Right atrium auricular region (tissue), 2 donors: ENCODE measurements around the gene NUDT8. TPM values are rescaled to one million over a fixed set of nuclear protein-coding genes. Genes with fewer than 3 reads are reported as not detected.
"Not testable (repeated sequence)": the region's sequence is repeated elsewhere in the genome, so short reads cannot be mapped to it uniquely, and the experiment has no call there.

Experiments
- DNase-seq: peaks from one replicate; pipeline ENCODE4 v3.0.0-alpha.2; 2019; ENCODE audit warnings: low spot score
- H3K27ac ChIP-seq, 2 donors: fragments of 200-600 bp; sonication (generic); 1 replicate in 1 of 2; 2 replicates in 1 of 2; pipeline ENCODE4 v1.5.1; 2016 to 2019
- H3K27me3 ChIP-seq, 2 donors: fragments of 200-600 bp; sonication (generic); one replicate each; pipeline versions ENCODE4 v1.5.1 to v1.6.0; 2017 to 2019
- H3K36me3 ChIP-seq: fragments of 200-600 bp; sonication (generic); one replicate; pipeline ENCODE4 v1.5.1; 2016
- H3K4me1 ChIP-seq, 2 donors: fragments of 200-600 bp; sonication (generic); one replicate each; pipeline versions ENCODE4 v1.5.1 to v1.6.0; 2017 to 2019
- H3K4me3 ChIP-seq, 2 donors: fragments of 200-600 bp; sonication (generic); 1 replicate in 1 of 2; 2 replicates in 1 of 2; pipeline ENCODE4 v1.5.1; 2017 to 2019; ENCODE audit warnings: mild to moderate bottlenecking in 1 of 2, moderate library complexity in 1 of 2
- H3K9me3 ChIP-seq, 2 donors: fragments of 200-600 bp; sonication (generic); one replicate each; pipeline ENCODE4 v1.5.1; 2019
- total RNA-seq, 2 donors: library from RNA; depleted of rRNA; stranded (reverse); fragments of >200 nt; gene quantifications; one replicate each; pipeline ENCODE4 v1.1.0, GENCODE V29; 2016
- TF ChIP-seq, protein P1 (sequence below), 2 donors: fragments of 200-600 bp; sonication (generic); IDR thresholded peaks; one replicate each; pipeline ENCODE4 v1.5.1; 2019; ENCODE audit warnings: antibody characterized with exemption in 2 of 2

The NUDT8 gene
- total RNA-seq, 2 donors from 2014 or later = 29.8 to 78.6 TPM

DNA sequence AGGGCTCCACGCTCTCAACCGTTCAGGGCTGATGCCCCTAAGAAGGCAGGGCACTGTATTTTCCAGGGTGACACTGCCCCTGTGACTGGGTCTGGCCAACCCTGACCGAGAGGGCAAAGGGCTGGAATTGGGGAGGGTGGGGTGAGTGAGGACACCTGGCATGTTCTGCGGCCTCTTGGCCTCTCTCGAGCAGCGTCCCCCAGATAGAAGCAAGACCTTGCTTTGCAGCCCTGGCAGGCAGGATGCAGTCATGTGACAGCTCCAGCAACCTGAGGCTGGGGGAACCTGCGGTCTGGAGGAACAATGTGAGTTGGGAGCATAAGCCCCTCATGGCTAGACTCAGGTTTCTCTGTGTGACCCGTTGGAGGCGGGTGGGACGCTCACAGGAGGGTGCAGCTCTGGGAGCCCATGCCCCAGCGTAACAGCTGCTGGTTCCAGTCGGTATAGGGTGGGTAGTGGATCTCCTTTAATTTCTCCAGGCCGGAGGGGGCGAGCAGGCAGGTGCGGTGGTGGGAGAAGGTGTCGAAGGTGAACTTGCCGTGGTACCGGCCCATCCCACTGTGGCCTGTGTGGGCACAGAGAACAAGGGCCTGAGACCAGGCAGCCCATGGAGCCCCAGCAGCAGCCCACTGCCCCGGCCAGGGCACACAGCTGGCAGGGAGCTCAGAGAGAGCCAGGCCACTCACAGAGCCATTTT lies 33.2 kb upstream of the NUDT8 start:
- Histone ChIP-seq H3K36me3 (no peaks in the 10 kb centered on the region), H3K9me3 (no peaks in the 10 kb centered on the region), H3K4me1 (no peaks in the 10 kb centered on the region), H3K27ac (no peak overlapping the region), H3K4me3 (no peak overlapping the region), H3K27me3 (no peaks in the 10 kb centered on the region)
- TF ChIP-seq, protein P1, sequence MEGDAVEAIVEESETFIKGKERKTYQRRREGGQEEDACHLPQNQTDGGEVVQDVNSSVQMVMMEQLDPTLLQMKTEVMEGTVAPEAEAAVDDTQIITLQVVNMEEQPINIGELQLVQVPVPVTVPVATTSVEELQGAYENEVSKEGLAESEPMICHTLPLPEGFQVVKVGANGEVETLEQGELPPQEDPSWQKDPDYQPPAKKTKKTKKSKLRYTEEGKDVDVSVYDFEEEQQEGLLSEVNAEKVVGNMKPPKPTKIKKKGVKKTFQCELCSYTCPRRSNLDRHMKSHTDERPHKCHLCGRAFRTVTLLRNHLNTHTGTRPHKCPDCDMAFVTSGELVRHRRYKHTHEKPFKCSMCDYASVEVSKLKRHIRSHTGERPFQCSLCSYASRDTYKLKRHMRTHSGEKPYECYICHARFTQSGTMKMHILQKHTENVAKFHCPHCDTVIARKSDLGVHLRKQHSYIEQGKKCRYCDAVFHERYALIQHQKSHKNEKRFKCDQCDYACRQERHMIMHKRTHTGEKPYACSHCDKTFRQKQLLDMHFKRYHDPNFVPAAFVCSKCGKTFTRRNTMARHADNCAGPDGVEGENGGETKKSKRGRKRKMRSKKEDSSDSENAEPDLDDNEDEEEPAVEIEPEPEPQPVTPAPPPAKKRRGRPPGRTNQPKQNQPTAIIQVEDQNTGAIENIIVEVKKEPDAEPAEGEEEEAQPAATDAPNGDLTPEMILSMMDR (IDR thresholded peaks at IDR 0.05) = no peak
- no peak for DNase-seq

- Histone ChIP-seq H3K27ac (no peak overlapping the region), H3K4me3 (no peak overlapping the region), H3K9me3 (no peaks in the 10 kb centered on the region), H3K4me1 (no peaks in the 10 kb centered on the region), H3K36me3 (no peaks in the 10 kb centered on the region), H3K27me3 (no peaks in the 10 kb centered on the region)
- DNase-seq = no peak
- TF ChIP-seq, protein P1 (IDR thresholded peaks at IDR 0.05) = no peak
These were observed 32.6 kb upstream of the NUDT8 start for GRCh38 chr11:67662142-67662834.

- H3K27me3 ChIP-seq, H3K36me3 ChIP-seq, H3K9me3 ChIP-seq, H3K27ac ChIP-seq, H3K4me3 ChIP-seq, H3K4me1 ChIP-seq, DNase-seq: not testable (repeated sequence)
These were observed 31.0 kb upstream of the NUDT8 start for GRCh38 chr11:67660752-67661151.

DNA sequence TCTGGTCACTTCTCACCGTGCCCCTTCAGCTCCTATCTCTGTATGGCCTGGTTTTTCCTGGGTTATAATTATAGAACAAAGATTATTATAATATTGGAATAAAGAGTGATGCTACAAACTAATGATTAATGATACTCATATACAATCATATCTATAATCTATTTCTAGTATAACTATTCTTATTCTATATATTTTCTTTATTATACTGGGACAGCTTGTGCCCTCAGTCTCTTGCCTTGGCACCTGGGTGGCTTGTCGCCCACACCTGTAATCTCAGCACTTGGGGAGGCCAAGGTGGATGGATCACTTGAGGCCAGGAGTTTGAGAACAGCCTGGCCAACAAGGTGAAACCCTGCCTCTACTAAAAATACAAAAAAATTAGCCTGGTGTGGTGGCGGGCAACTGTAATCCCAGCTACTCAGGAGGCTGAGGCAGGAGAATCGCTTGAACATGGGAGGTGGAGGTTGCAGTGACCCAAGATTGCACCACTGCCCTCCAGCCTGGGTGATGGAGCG lies 30.0 kb upstream of the NUDT8 start:
- not testable (repeated sequence) for H3K9me3 ChIP-seq, H3K4me3 ChIP-seq, H3K27ac ChIP-seq, H3K27me3 ChIP-seq, H3K4me1 ChIP-seq, DNase-seq, H3K36me3 ChIP-seq
- TF ChIP-seq, protein P1 (IDR thresholded peaks at IDR 0.05) = peak in 1 of 2 donors; percentile 38

DNA sequence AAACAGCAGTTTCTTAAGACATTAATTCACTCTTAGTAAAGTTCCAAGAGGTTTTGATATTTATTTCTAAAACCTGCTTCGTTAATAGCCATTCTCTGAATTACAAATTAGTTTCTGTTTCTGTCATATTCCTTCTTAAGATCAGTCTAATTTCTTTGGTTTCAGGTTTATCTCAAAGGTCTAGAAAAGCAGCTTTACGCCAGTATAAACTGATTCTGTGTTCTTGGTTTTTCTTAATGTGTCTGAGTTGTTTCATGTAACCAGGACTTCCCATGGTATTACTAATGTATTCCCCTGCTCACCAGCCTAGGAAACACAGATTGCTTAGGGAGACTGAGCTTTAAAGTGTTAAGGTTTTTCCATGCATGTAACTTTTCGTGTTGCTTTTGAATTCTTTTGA lies 27.6 kb upstream of the NUDT8 start:
- Histone ChIP-seq H3K9me3 (no peaks in the 10 kb centered on the region), H3K27me3 (no peaks in the 10 kb centered on the region), H3K4me3 (no peak overlapping the region), H3K27ac (no peak overlapping the region), H3K4me1 (no peaks in the 10 kb centered on the region), H3K36me3 (no peaks in the 10 kb centered on the region)
- no peak for DNase-seq
- TF ChIP-seq, protein P1 (IDR thresholded peaks at IDR 0.05) = no peak

- Histone ChIP-seq H3K36me3 (no peaks in the 10 kb centered on the region), H3K9me3 (no peaks in the 10 kb centered on the region), H3K4me3 (no peak overlapping the region), H3K27me3 (no peaks in the 10 kb centered on the region), H3K27ac (no peak overlapping the region), H3K4me1 (no peaks in the 10 kb centered on the region)
- TF ChIP-seq, protein P1 (IDR thresholded peaks at IDR 0.05) = no peak
- DNase-seq = no peak
These were observed 26.7 kb upstream of the NUDT8 start for GRCh38 chr11:67656278-67656922.
